ENCODE results near the gene ADAT1. TPM values are rescaled to one million over a fixed set of nuclear protein-coding genes. Genes with fewer than 3 reads are reported as not detected.

The ADAT1 gene
- total and polyA plus RNA-seq, 2 donors (not counting 1 experiment from before 2014, with no cell fraction given), result 28.4 to 71.2 TPM

GRCh38 chr16:75566040-75566757 is 56.9 kb downstream of the ADAT1 start, which contains the start of gene GABARAPL2:
TSS of gene GABARAPL2 (plus strand) at chr16:75566379. CDS start at chr16:75566487, 108 bp downstream.
- no peaks in the 10 kb centered on the region for H3K9me3 Mint-ChIP-seq (ENCODE audit: insufficient read depth)

More at GRCh38 chr16:75566040-75566757, 56.9 kb downstream of the ADAT1 start, which contains the start of gene GABARAPL2:
- H3K4me1 Mint-ChIP-seq, result peaks cover 52% of the 10 kb centered on the region
- H3K27ac Mint-ChIP-seq, result peak within 1 kb of the TSS; percentile 97
- peak within 1 kb of the TSS; percentile 97 for H3K4me2 ChIP-seq (replicated peaks; ENCODE audit: low read depth, low read length, poor library complexity, severe bottlenecking)
- TF ChIP-seq CTCF (IDR thresholded peaks at IDR 0.05) (no peak), EZH2 (IDR thresholded peaks at IDR 0.05; ENCODE audit: borderline replicate concordance, insufficient read depth, low read depth, low read length, poor library complexity, severe bottlenecking) (no peak)
- CTCF ChIA-PET, result interaction anchor here (1.0 to 2.5 kb wide), 7 partner anchors 10 to 102 kb away, joined by 3 to 10 read pairs (median 6); partner anchors contain the start of genes ADAT1, TMEM170A and TMEM231
- under 1% methylated on average over 69 of the region's 69 CpGs for WGBS (ENCODE audit: insufficient coverage)
- peak within 1 kb of the TSS; percentile 79 for H2AFZ ChIP-seq (ENCODE audit: insufficient read depth, low read depth, low read length, poor library complexity, severe bottlenecking)
- H4K20me1 ChIP-seq (ENCODE audit: control insufficient read depth, insufficient read depth, low read length, poor library complexity, severe bottlenecking), result peaks cover 13% of the 10 kb centered on the region
- H3K27ac ChIP-seq (ENCODE audit: low read length in 2 of 2), result peak within 1 kb of the TSS; percentile 96 to 99
- H3K27me3 Mint-ChIP-seq, result no peaks in the 10 kb centered on the region
- peaks cover 4 to 35% of the 10 kb centered on the region in 2 experiments for H3K36me3 ChIP-seq (replicated peaks in 1 of 2; ENCODE audit: control extremely low read depth in 1 of 2, control insufficient read depth in 1 of 2, extremely low read depth in 1 of 2, insufficient read depth in 2 of 2, low read length in 1 of 2)
- peak within 1 kb of the TSS; percentile 77 for H3K9ac ChIP-seq (ENCODE audit: low read length)
- H3K4me3 Mint-ChIP-seq, result peak within 1 kb of the TSS; percentile 100
- peak within 1 kb of the TSS; percentile 75 to 96 (median 95) for H3K4me3 ChIP-seq (ENCODE audit: control extremely low read depth in 1 of 5, extremely low read depth in 1 of 5, insufficient read depth in 1 of 5, low read depth in 2 of 5, low read length in 4 of 5)
- H3K27me3 ChIP-seq (replicated peaks in 1 of 4; ENCODE audit: control extremely low read depth in 1 of 4, control insufficient read depth in 3 of 4, insufficient read depth in 4 of 4, low read length in 3 of 4), result no peaks in the 10 kb centered on the region
- no peaks in the 10 kb centered on the region for H3K9me3 ChIP-seq (ENCODE audit: control extremely low read depth in 1 of 3, control insufficient read depth in 2 of 3, insufficient read depth in 1 of 3, low read length in 2 of 3)
- POLR2A ChIA-PET, result interaction anchor here (1.5 to 2.1 kb wide), 4 partner anchors 10 to 133 kb away, joined by 3 to 16 read pairs (median 12); partner anchors contain the start of genes ADAT1, CFDP1, KARS1 and TERF2IP
- intact Hi-C loops (cut with micrococcal nuclease), result loop anchor here (1.0 to 2.0 kb wide), 4 partner anchors 57 to 581 kb away; partner anchors contain the start of genes ADAT1, KARS1, TERF2IP and TMEM170A
- DNase-seq (peak; percentile 97), ATAC-seq (ENCODE audit: low read depth) (peak; percentile 70)
- peaks cover 33% of the 10 kb centered on the region for H3K79me2 ChIP-seq (ENCODE audit: control insufficient read depth, insufficient read depth, low read length)
- peaks cover 44 to 60% of the 10 kb centered on the region in 2 donors for H3K4me1 ChIP-seq (ENCODE audit: control insufficient read depth in 2 of 2, insufficient read depth in 2 of 2, low read length in 2 of 2)

Data from B cell (primary cell).